CD14-positive monocyte (primary cell): ENCODE data around the gene ADAM8. TPM values are rescaled to one million over a fixed set of nuclear protein-coding genes. Genes with fewer than 3 reads are reported as not detected.

Experiments
- DNase-seq, 3 donors: peaks; one replicate each; pipeline ENCODE4 v3.0.0-alpha.2; 2011 to 2022
- H2AFZ ChIP-seq: 2 replicates; pipeline ENCODE4 v1.6.0; 2012; ENCODE audit warnings: mild to moderate bottlenecking, low read depth, low read length, inconsistent platforms; ENCODE audit not compliant: insufficient read depth, poor library complexity, severe bottlenecking
- H3K27ac ChIP-seq, 2 donors: 1 replicate in 1 of 2; 2 replicates in 1 of 2; pipeline ENCODE4 v1.5.1; 2012 to 2013; ENCODE audit warnings: low read length in 2 of 2, control low read depth in 1 of 2, inconsistent platforms in 1 of 2, low read depth in 1 of 2, mild to moderate bottlenecking in 1 of 2
- H3K27me3 ChIP-seq, 2 donors: one replicate each; pipeline versions ENCODE4 v1.6.0 to v1.6.1; 2011 to 2013; ENCODE audit warnings: low read length in 2 of 2; ENCODE audit not compliant: control insufficient read depth in 2 of 2, insufficient read depth in 2 of 2
- H3K36me3 ChIP-seq, 2 donors: replicated peaks in 1 of 2; 1 replicate in 1 of 2; 2 replicates in 1 of 2; pipeline versions ENCODE4 v1.5.1 to v1.6.1; 2012 to 2013; ENCODE audit warnings: low read length in 2 of 2, control low read depth in 1 of 2, inconsistent platforms in 1 of 2, mild to moderate bottlenecking in 1 of 2; ENCODE audit not compliant: insufficient read depth in 2 of 2, control insufficient read depth in 1 of 2
- H3K4me1 ChIP-seq, 2 donors: 1 replicate in 1 of 2; 2 replicates in 1 of 2; pipeline versions ENCODE4 v1.5.1 to v1.6.1; 2012 to 2013; ENCODE audit warnings: low read length in 2 of 2, control low read depth in 1 of 2, inconsistent platforms in 1 of 2, mild to moderate bottlenecking in 1 of 2, moderate library complexity in 1 of 2; ENCODE audit not compliant: insufficient read depth in 2 of 2, control insufficient read depth in 1 of 2
- H3K4me2 ChIP-seq: replicated peaks from 2 replicates; pipeline ENCODE3; 2012; ENCODE audit warnings: low read length, moderate library complexity, mild to moderate bottlenecking; ENCODE audit not compliant: poor library complexity, severe bottlenecking; ENCODE audit errors: extremely low read depth
- H3K4me3 ChIP-seq, 3 experiments: fragments of 200-600 bp in 1 of 3; sonication (generic) in 1 of 3; replicated peaks in 1 of 3; 1 replicate in 2 of 3; 2 replicates in 1 of 3; pipeline ENCODE4 v1.5.1; 2011 to 2013; ENCODE audit warnings: low read length in 3 of 3, mild to moderate bottlenecking in 3 of 3, control low read depth in 2 of 3, low read depth in 2 of 3, inconsistent platforms in 1 of 3, moderate library complexity in 1 of 3
- H3K79me2 ChIP-seq: 2 replicates; pipeline ENCODE4 v1.6.0; 2012; ENCODE audit warnings: mild to moderate bottlenecking, control low read depth, inconsistent platforms, low read length, moderate library complexity; ENCODE audit not compliant: insufficient read depth
- H3K9ac ChIP-seq: 2 replicates; pipeline ENCODE4 v1.6.0; 2017; ENCODE audit warnings: low read length, mild to moderate bottlenecking; ENCODE audit not compliant: insufficient read depth, poor library complexity, severe bottlenecking
- H3K9me3 ChIP-seq, 2 donors: replicated peaks in 1 of 2; 1 replicate in 1 of 2; 2 replicates in 1 of 2; pipeline versions ENCODE4 v1.5.1 to v1.6.1; 2012 to 2013; ENCODE audit warnings: low read length in 2 of 2, control low read depth in 1 of 2; ENCODE audit not compliant: control insufficient read depth in 1 of 2, insufficient read depth in 1 of 2
- H4K20me1 ChIP-seq: 2 replicates; pipeline ENCODE4 v1.6.0; 2012; ENCODE audit warnings: mild to moderate bottlenecking, low read length, control low read depth, moderate library complexity; ENCODE audit not compliant: insufficient read depth
- H3K27ac Mint-ChIP-seq, 7 donors: one replicate each; pipeline ENCODE4 v1.8.0; 2020; ENCODE audit warnings: mild to moderate bottlenecking in 7 of 7, mixed read lengths in 7 of 7, moderate library complexity in 6 of 7, inconsistent platforms in 2 of 7
- H3K27me3 Mint-ChIP-seq, 3 donors: one replicate each; pipeline ENCODE4 v1.8.0; 2021 to 2022; ENCODE audit warnings: low read depth in 3 of 3, mild to moderate bottlenecking in 3 of 3, mixed read lengths in 3 of 3, moderate library complexity in 3 of 3, inconsistent platforms in 1 of 3
- H3K36me3 Mint-ChIP-seq, 2 donors: one replicate each; pipeline ENCODE4 v1.8.0; 2020; ENCODE audit warnings: mixed read lengths in 2 of 2, inconsistent platforms in 1 of 2, mild to moderate bottlenecking in 1 of 2
- H3K4me1 Mint-ChIP-seq: one replicate; pipeline ENCODE4 v1.8.0; 2020; ENCODE audit warnings: mild to moderate bottlenecking, mixed read lengths
- H3K4me3 Mint-ChIP-seq, 2 donors: one replicate each; pipeline ENCODE4 v1.8.0; 2020; ENCODE audit warnings: mild to moderate bottlenecking in 2 of 2, mixed read lengths in 2 of 2, moderate library complexity in 1 of 2
- H3K9me3 Mint-ChIP-seq, 7 donors: one replicate each; pipeline ENCODE4 v1.8.0; 2020 to 2022; ENCODE audit warnings: mixed read lengths in 7 of 7, mild to moderate bottlenecking in 6 of 7, moderate library complexity in 6 of 7, inconsistent platforms in 2 of 7
- CTCF ChIP-seq: fragments of 200-600 bp; IDR thresholded peaks from one replicate; pipeline ENCODE4 v1.8.0; 2022; ENCODE audit warnings: antibody characterized with exemption, mild to moderate bottlenecking
- WGBS: methylation state at CpG from one replicate; pipeline ENCODE4 v1.1.5; 2013; ENCODE audit warnings: missing lambda C conversion rate; ENCODE audit not compliant: insufficient coverage; 5-methylcytosine and 5-hydroxymethylcytosine counted together
- intact Hi-C, 2 donors: fragments of 100-400 bp; cut with micrococcal nuclease; formaldehyde crosslinking; loops; one replicate each; pipeline versions ENCODE4 v1.15.0 to v1.15.1; 2023
- polyA plus RNA-seq, 3 donors: library from polyadenylated mRNA; depleted of rRNA in 1 of 3; unstranded in 2 of 3; stranded (reverse) in 1 of 3; fragments of 300-500 nt in 2 of 3; fragments of >200 nt in 1 of 3; fragmentation: Illumina TruSeq in 2 of 3; gene quantifications; 1 replicate in 2 of 3; 2 replicates in 1 of 3; pipeline ENCODE4 v1.2.3, GENCODE V29; 2012 to 2021

Gene ADAM8
- polyA plus RNA-seq, 3 donors, result 32.7 to 228 (median 72.8) TPM

GRCh38 chr10:133226251-133226808 is 50.3 kb downstream of the ADAM8 start:
- Histone ChIP-seq H3K27ac (no peak overlapping the region), H3K27me3 (peaks cover 21 to 55% of the 10 kb centered on the region in 2 donors), H3K79me2 (no peaks in the 10 kb centered on the region), H3K4me1 (peaks cover 0 to 18% of the 10 kb centered on the region in 2 donors), H3K4me3 (no peak overlapping the region), H3K9me3 (peaks cover 0 to 7% of the 10 kb centered on the region in 2 donors), H3K36me3 (no peaks in the 10 kb centered on the region), H3K4me2 (no peak overlapping the region), H3K9ac (no peak overlapping the region), H4K20me1 (no peaks in the 10 kb centered on the region), H2AFZ (no peak overlapping the region)
- Mint-ChIP-seq H3K9me3 (peaks cover 0 to 14% (median 6%) of the 10 kb centered on the region in 7 donors), H3K27ac (no peak overlapping the region), H3K4me3 (peak overlapping the region in 1 of 2 donors; percentile 67), H3K36me3 (peaks cover 5 to 7% of the 10 kb centered on the region in 2 donors), H3K4me1 (peaks cover 13% of the 10 kb centered on the region), H3K27me3 (peaks cover 52 to 67% (median 65%) of the 10 kb centered on the region in 3 donors)
- TF ChIP-seq CTCF, result no peak
- intact Hi-C loops, result no loop called here
- DNase-seq, result no peak
- WGBS, result 29% methylated on average over 30 of the region's 30 CpGs

GRCh38 chr10:133225707-133226191 is 50.9 kb downstream of the ADAM8 start:
- intact Hi-C loops, result no loop called here

More at GRCh38 chr10:133225707-133226191, 50.9 kb downstream of the ADAM8 start:
- Histone ChIP-seq H3K27ac (no peak overlapping the region), H3K4me3 (no peak overlapping the region), H3K79me2 (no peaks in the 10 kb centered on the region), H3K4me2 (no peak overlapping the region), H3K36me3 (no peaks in the 10 kb centered on the region), H2AFZ (no peak overlapping the region), H3K4me1 (peaks cover 0 to 13% of the 10 kb centered on the region in 2 donors), H3K9ac (no peak overlapping the region), H3K27me3 (peaks cover 19 to 55% of the 10 kb centered on the region in 2 donors), H4K20me1 (no peaks in the 10 kb centered on the region), H3K9me3 (peaks cover 0 to 7% of the 10 kb centered on the region in 2 donors)
- peaks cover 5 to 7% of the 10 kb centered on the region in 2 donors for H3K36me3 Mint-ChIP-seq
- H3K4me3 Mint-ChIP-seq, result peak overlapping the region in 1 of 2 donors; percentile 67
- peaks cover 11% of the 10 kb centered on the region for H3K4me1 Mint-ChIP-seq
- H3K27ac Mint-ChIP-seq, result peak overlapping the region in 1 of 7 donors; percentile 50
- DNase-seq, result no peak
- H3K9me3 Mint-ChIP-seq, result peaks cover 0 to 11% (median 7%) of the 10 kb centered on the region in 7 donors
- 74% methylated on average over 14 of the region's 23 CpGs for WGBS
- H3K27me3 Mint-ChIP-seq, result peaks cover 49 to 69% (median 67%) of the 10 kb centered on the region in 3 donors
- TF ChIP-seq CTCF, result no peak
